ENCODE data around the gene RFLNA.

GRCh38 chr12:124299628-124300388 lies 4.9 kb downstream of the RFLNA start:
- TF ChIP-seq CTCF (IDR thresholded peaks at IDR 0.05): no peak
- TF ChIP-seq POLR2A (IDR thresholded peaks at IDR 0.05): no peak
- no peak for TF ChIP-seq POLR2AphosphoS5 (IDR thresholded peaks at IDR 0.05)

All from sigmoid colon (tissue), 4 donors.